IPS-NIHi7 (cell line): ENCODE results near the gene MAN1C1.

ENCODE experiments used
- DNase-seq: peaks from one replicate; pipeline ENCODE4 v3.0.0; 2012; ENCODE audit warnings: mixed read lengths; ENCODE audit errors: extremely low spot score

Gene MAN1C1

DNA sequence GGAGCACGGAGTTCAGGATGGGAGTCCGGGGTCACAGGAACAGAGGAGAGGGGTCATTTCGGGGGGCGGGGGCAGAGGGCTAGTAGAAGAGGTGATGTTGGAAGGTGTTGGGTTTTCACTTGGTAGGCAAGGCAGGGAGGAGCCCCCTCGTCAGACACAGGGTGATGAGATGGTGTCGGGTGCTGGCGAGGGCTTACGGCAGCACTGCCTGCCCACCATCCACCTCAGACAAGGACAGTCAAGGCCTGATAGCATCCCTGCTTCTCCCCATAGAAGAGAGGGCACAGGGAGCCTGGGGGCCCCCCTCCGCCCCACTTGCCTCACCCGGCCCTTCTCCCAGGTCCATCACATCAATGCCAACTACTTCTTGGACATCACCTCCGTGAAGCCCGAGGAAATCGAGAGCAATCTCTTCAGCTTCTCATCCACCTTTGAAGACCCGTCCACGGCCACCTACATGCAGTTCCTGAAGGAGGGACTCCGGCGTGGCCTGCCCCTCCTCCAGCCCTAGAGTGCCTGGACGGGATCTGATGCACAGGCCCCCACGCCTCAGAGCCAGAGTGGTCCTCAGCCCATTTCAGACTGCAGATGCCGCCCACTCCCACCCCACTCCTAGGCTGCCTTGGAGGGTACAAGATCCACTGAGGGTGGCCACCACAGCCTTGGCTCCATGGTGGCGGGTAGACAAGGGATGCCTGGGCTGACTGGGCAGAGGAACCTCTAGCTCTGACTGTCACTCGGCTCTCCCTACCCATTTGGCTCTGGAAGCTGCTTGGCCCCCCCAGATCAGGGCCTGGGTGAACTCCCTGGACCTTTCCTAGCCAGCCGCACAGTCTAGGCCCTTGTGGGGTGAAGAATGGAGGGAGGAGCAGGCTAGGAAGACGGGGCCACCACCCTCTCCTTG lies 198.9 kb downstream of the MAN1C1 start:
- no peak for DNase-seq

DNA sequence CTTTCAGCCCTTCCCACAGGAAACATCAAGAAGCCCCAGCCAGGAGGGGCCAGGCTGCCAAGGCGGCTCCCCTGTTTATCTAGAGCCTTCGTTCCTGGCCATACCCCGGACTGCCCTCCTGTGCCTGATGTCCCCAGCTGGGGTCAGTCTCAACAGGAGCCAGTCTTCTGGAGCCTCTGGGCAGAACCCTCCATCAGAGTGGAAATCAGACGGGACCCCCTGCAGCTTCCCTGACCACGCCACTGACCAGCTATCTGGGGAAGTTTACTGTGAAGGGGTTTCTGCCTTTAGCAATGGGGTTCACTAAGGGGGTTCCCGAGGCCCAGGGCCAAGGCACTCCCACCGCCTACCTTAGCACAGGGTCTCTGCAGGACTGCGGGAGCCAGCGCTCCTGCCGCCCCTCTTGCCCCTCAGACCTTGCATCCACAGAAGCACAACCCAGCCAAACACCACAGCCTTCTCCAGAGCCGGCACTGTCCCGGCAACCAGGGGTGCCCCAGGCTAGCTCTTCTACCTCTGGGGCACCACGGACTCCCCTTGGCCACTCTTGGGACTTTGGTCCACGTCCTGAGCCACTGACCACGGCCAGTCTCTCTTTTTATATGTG lies 199.6 kb downstream of the MAN1C1 start:
- no peak for DNase-seq

DNA sequence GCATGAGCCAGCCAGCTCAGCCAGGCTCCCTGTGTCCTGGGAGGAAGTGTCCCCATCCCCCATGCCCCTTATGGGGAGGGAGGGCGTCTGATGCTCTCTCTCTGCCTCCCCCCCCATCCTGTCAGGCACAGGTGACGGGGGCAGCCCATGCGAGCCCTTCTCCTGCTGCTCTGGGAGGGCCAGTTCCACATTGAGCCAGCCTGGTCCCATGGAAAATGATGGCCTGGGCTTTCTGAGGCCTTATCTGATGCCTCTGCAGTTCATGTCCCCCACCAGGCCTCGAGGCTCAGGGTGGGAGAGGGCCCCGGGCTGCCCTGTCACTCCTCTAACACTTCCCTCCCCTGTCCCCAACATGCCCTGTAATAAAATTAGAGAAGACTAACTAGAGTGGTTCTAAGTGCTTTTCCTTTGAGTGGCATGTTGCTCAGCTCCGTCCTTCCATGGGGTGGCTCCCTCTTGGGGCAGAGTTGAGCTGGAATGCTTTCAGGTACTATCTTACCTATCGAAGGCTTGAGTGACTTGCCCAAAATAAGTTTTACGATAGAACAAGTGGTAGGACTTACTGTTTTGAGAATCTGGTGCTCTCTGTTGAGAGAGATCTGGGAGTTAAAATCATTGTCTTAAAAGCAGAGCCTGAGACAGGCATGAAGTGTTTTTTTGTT lies 201.4 kb downstream of the MAN1C1 start:
- peak; percentile 59 for DNase-seq

DNA sequence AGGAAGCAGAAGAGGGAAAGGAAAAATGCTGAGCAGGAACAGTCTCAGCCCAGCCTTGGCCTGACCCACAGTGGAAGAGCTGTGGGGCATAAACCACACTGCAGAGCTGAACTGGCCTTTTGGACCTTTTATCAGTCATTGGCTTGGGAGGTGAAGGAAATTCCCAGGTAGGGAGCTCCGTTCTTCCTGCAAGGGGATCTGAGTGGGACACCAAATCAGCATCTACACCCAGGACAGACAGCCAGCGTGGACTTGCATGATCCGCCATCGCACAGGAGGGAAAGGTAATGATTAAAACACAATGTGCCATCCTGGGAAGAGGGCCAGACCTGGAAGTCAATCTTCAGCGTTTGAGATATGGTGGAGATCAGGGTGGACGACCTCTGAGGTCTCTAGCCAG lies 202.0 kb downstream of the MAN1C1 start:
- DNase-seq: no peak

DNA sequence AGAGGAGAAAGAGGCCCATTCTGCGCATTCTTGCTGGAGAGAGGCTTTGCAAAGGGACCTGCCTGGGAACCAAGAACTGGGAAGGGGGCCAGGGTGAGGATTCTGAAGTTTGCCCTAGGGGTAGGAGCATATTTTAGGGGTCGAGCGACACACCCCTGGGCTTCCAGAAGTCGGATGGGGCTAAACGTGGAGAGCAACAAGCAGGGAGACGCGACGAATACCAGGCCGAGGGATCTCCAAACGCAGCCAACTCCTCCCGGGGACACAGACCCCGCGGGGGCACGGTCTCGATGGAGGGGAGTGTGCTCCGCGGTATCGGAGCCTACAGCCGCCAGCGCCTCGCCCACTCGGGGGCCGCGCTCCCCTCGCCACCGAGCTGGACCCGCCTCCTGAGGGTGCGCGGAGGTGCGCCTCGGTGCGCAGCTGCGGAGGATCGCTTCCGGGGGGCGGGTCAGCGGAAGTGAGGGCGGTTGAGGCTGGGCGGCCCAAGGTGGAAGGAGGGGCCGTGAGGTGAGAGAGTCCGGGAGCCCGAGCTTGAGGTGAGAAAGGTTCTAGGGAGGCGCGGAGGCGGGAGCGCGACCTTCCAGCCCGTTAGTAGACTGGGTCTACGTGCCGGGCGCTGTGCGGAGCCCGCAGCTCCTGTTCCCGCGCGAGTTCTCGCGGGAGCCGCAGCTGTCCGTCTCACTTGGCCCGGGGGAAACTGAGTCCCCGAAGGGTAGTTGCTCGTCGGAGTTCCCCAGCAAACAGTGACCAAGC lies 203.1 kb downstream of the MAN1C1 start, which contains the start of gene MTFR1L:
TSS of gene MTFR1L (plus strand) at position 464 of the 756 bp plus-strand sequence. CDS start 3,151 bp downstream, outside the sequence.
- peak; percentile 95 for DNase-seq

DNA sequence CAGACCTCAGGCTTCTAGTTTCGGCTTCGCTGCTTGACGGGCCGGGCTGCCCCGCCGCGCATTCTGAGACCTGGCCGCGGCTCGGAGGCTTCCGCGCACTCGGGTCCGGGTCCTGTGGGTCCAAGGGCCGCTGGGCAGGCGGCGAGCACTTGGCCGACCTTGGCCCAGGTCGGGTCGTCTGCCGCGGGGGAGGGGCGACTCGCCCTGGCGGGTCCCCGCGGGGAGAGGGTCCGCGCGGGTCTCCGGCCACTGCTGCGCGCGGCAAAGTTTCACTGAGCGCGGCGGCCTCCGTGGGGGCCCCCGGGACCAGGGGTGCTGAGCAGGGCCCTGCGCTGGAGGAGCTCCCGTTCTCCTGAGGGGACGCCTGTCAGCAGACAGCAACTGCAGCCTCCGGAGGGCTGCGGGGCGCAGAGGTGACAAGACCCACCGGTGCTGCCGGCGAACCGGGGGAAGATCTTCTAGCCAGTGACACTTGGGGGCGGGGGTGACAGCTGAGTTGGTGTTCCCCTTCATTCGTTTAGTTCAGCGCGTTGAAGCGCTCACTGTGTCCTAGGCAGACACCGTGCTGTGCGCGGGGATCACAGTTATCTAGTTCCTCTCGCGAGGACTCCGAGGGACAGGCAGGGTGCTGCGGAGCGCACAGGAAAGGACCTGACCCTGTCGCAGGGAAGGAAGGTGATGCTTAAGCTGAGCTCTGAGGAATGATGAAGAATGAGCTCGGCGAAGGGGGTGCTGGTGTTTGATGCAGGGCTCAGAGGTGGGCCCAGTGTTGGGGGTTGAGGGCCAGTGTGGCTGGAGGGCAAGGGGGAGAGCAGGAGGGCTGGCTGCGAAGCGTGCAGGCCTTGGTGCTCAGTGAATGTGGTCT lies 203.9 kb downstream of the MAN1C1 start:
- peak; percentile 77 for DNase-seq

DNA sequence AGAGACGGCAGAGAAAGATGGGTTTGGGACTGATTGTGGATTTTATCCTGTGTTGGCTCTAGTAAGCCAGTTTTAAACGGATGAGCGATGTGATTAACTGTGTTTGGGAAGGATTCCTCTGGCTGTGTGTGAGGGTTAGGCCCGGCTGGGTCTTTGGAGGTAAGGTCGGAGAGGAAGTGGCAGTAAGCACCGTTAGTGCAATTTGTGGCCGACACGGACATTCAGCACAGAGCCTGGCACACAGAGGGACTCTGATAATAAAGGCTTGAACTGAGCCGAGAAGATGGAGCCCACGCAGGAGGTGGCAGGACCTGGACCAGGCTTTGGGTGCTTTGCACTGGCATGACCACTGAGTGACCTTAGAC lies 204.5 kb downstream of the MAN1C1 start:
- DNase-seq: no peak

DNA sequence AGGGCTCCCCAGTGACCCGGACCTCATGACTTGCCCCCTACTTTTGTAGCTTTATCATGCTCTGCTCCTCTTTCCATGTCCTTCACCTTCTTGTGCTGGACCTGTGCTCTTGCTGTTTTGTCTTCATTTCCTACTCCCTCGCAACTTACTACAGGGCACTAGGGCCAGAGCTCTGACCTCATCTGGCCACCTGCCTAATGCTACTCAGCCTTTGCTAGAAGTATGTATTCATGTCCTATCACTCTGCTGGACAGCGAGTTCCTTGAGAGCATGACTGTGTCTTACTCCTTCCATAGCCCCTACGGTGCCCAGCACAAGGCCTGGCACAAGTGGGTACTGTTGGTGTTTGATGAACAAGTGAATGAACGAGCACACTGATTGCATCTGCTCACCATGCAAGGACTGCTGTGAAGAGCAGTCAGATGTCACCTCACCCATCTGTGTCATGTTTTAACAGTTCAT lies 205.1 kb downstream of the MAN1C1 start:
- no peak for DNase-seq

DNA sequence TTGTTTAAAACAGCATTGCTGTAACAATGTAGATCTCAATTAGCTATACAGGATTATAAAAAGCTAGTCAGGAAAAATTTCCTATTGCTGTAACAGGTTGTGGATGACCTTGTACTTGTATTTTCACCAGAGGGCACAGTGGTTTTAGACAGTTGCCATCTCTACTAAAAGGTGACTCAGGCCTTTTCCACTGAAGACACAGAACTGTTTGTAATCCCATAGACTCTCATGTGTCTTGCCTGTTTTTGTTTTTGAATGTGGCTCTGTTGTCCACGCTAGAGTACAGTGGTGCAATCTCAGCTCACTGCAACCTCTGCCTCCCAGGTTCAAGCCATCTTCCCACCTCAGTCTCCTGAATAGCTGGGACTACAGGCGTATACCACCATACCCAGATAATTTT lies 209.0 kb downstream of the MAN1C1 start:
- DNase-seq: no peak

DNA sequence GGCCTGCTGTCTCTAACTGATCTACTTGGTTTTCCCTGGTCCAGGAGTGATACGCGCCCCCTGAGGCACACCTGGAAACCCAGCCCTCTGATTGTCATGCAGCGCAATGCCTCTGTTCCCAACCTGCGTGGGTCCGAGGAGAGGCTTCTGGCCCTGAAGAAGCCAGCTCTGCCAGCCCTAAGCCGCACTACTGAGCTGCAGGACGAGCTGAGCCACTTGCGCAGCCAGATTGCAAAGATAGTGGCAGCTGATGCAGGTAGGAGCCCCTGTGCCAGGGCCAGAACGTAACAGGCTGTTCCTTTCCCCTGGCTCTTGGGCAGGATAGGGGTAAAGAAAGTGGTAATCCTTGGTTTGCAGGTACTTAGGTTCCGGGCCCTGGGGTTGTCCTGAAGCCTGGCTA lies 210.0 kb downstream of the MAN1C1 start:
- DNase-seq: no peak

DNA sequence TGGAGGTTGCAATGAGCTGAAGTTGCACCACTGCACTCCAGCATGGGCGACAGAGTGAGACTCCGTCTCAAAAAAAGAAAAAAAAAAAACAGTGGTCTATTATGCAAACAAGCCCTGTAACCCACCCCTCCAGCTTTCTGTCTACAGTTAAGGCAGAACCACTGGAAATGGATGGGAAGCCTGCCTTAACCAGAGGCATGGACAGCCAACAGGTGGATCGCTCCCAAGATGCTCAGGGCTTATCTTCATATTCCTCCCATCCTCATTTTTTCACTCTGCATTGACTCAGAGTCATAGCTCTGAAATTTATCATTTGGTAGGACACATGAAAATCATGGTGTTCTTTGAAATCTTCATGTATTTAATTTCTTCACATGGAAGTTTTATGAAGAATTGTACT lies 211.9 kb downstream of the MAN1C1 start:
- no peak for DNase-seq

DNA sequence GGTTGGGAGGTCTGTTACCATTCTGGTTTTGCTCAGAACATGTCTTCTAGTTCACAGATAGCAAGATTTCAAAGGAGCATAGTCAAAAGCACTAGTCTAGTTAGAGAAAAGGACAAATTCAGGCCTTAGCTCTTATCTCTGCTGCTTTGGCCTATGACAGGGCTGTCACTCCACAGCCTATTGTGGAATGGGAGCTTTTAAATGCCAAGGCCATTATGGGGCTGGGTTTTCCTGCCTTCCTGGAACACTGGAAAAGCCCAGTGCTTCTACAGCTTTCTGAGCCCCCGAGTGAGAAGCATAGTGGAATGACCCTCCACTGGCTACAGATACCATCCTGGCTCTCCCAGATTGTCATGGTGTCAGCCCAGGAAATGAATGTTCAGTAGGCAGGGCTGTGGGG lies 212.5 kb downstream of the MAN1C1 start:
- no peak for DNase-seq

DNA sequence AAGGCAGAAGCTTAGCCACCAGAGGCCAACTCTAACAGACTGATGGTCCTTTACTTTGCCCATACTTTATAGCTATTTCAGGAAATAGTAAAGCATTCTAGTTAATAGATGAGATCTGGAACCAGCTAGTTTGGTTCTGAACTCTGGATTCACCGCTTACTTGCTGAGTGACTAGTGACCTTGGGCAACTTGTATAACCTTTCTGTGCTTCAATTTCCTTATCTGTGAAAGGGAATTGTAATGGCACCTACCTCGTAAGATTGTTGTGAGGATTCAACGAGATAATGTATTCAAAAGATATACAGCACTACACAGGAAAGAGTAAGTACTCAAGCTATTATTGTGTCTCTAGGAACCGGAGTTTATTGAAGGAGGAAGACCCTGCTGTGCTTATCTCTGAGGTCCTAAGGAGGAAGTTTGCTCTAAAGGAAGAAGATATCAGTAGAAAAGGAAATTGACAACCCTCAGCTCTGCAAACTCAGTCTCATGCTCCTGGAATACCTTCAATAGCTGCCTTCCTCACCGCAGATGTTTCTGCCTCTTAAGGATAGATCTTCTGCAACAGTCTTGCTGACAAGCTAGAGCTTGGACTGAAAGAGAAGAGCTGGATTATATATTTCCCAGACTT lies 215.1 kb downstream of the MAN1C1 start:
- no peak for DNase-seq

DNA sequence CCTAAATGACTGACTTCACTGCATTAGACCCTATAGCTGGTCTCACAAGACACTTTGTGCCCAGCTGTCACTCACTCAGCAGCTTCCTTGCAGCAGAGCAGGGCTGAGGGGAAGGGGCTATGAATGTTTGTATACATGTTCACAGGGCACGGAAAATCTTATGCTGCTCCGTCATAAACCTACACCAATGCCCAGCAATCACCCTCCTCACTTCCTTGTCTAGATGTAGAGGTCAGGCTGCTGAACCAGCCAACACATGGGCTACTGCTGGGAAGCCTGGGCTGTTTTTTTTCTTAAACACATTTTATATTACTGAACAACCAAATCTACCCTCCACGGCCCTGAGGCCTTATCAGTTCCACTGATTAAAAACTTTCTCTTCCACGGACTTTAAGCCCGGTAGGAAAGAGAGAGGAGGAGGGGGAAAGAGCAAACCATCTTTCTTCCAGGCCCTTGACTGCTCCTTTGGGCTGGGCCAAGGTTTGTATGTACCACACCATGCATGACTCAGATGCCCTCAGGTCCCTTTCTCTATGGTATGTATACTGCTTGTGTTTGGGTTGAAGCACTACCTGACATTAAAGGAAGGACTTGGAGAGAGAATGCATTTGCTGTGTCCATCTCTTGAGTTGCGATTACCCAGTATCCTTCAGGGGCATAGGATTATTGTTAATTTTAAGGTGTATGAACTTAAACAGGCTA lies 215.9 kb downstream of the MAN1C1 start:
- no peak for DNase-seq

DNA sequence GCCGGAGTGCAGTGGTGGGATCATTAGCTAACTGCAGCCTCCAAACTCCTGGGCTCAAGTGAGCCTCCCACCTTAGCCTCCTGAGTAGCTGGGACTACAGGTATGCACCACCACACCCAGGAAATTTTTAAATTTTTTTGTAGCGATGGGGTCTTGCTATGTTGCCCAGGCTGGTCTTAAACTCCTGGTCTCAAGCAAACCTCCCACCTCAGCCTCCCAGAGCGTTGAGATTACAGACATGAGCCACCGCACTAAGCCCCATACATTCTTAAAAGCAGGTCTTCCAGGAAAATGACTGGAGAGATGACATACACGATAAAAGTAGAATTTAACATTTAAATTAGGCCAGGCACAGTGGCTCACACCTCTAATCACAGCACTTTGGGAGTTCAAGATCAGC lies 216.6 kb downstream of the MAN1C1 start:
- no peak for DNase-seq
